Measurements from ENCODE around the gene PILRB.
"Not testable (repeated sequence)": the region's sequence is repeated elsewhere in the genome, so short reads cannot be mapped to it uniquely, and the experiment has no call there.

Gene PILRB

DNA sequence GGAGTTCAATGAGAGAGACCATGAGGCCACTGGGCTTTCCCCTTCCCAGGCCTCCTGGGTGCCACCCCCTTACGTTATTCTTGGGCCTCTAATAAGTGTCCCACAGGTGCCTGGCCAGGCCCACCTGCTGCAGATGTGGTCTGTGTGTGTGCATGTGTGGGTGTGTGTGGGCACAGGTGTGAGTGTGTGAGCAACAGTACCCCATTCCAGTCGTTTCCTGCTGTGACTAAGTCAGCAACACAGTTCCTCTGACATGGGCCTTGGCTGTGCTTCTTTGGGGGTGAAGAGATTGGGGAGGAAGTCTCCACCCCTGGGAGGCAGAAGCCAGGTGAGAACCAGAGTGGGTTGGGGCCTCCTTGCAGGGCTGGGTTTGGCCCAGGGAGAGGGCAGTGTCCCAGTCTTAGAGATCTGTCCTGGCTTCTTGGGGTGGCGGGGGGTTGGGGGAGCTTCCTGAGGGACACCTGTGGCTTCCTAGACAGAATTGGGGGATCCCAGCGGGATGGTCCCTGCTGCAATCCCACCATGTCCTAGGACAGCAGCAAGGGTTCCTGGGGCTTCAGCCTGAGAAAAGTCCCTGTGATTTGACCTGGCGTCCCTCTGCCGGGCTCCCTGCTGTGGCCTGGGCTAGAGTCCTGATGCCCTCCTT is 4.1 kb upstream of the PILRB start:
- in situ Hi-C loops (cut with MboI; ENCODE audit: low sequenced_read_pairs), result no loop called here

DNA sequence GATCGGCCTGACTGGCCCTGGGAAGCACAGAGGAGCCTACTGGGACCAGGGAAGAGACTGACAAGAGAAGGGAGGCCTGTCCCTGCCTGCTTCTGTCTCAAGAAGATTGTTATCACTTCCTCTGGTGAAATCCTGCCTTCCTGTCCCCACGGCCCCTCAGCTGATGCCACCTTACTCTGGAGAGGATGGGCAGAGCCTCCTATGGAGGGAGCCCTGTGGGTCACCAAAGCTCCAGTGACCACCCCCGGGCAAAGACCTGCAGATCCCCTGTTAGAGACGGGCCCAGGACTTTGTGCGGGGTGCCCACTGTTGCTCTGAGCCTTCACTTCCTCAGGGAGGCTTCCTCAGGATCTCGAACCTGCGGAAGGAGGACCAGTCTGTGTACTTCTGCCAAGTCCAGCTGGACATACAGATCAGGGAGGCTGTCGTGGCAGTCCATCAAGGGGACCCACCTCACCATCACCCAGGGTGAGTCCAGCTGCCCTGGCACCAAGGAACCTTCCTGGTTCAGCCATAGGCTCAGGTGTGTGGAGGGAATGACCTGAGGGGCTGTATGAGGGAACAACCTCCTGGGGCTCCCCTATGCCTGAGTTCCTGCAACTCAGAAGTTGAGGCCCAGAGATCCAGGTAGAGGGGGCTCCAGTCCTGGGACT is 1.4 kb upstream of the PILRB start:
- in situ Hi-C loops (cut with MboI; ENCODE audit: low sequenced_read_pairs), result no loop called here

DNA sequence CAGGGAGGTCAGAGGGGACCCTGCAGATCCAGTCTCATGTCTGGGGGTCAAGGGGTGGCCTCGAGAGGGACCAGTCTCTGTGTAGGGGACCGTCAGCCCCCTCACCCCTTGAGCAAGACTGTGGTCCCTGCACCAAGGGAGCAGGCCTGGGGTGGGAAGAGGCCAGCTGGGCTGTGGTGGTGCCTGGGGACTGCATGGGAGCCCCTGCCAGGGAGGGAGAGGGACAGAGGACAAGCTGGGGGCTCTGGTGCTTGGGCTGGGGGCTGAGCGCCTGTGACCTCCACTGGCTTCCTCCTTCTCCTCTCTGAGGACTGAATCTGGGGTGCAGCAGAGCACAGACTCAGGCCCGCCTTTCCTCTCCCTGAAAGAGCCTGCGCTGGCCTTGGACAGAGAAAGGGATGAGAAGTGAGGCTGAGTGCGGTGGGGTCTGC is 771 bp upstream of the PILRB start:
- in situ Hi-C loops (cut with MboI; ENCODE audit: low sequenced_read_pairs), result no loop called here

DNA sequence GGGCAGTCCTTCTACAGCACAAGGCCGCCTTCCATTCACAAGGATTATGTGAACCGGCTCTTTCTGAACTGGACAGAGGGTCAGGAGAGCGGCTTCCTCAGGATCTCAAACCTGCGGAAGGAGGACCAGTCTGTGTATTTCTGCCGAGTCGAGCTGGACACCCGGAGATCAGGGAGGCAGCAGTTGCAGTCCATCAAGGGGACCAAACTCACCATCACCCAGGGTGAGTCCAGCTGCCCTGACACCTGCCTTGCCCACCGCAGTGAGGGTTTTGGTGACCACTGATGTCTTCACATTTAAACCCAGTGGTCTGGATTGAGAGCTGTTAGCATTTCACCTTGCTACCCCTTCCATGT is 918 bp downstream of the PILRB start:
- in situ Hi-C loops (cut with MboI; ENCODE audit: low sequenced_read_pairs), result no loop called here

DNA sequence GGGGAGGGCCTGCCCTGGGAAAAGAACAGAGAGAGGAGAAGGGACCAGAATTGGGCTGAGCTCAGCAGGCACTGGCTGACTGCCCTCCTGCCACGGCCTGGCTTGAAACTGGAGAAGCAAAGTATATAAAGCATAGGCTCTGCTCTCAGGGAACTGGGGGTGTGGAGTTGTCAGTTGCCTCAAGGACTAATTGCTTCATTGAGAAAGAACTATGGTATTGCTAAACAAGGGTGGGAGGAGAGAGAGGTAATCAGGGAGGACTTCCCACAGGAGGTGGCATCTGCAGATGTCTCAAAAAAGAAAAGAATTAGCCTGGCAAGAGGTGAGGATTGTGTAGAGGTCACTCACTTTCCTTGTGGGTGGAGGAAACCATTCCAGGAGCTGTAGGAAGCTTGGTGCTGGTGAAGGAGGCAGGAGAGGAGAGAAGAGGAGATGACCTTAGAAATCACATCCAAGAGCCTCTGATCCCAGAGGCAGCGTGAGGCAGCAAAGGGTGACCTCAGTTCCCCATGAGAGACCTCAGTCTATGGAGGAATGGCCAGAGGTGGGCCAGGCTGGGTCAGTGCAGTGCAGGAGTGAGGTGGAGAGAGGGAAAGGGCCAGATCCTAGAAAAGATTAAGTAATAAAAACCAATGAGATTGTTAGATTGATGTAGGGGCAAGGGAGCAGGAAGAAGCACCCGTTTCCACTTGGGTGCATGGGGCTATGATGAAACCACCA is 2.4 kb downstream of the PILRB start:
- in situ Hi-C loops (cut with MboI; ENCODE audit: low sequenced_read_pairs), result no loop called here

DNA sequence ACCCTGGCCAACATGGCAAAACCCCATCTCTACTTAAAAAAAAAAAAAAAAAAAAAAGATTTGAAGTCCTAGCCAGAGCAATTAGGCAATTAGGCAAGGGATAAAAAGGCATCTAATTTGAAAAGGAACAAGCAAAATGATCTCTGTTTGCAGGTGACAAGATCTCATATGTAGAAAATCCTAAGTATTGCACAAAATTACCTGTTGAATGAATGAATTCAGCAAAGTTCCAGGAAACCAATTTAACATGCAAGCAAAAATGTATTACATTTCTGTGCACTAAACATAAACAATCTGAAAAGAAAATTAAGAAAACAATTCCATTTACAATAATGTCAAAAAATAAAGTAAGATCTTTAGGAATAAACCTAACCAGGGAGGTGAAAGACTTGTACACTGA is 5.2 kb downstream of the PILRB start:
- in situ Hi-C loops (cut with MboI; ENCODE audit: low sequenced_read_pairs), result no loop called here

DNA sequence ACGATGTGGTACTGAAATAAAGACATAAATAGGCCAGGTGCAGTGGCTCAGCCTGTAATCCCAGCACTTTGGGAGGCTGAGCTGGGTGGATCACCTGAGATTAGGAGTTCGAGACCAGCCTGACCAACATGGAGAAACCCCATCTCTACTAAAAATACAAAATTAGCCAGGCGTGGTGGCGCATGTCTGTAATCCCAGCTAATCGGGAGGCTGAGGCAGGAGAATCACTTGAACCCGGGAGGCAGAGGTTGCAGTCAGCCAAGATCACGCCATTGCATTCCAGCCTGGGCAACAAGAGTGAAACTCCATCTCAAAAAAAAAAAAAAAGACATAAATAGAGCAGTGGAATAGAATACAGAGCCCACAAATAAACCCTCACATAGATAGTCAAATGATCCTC is 5.9 kb downstream of the PILRB start:
- in situ Hi-C loops (cut with MboI; ENCODE audit: low sequenced_read_pairs), result not testable (repeated sequence)

DNA sequence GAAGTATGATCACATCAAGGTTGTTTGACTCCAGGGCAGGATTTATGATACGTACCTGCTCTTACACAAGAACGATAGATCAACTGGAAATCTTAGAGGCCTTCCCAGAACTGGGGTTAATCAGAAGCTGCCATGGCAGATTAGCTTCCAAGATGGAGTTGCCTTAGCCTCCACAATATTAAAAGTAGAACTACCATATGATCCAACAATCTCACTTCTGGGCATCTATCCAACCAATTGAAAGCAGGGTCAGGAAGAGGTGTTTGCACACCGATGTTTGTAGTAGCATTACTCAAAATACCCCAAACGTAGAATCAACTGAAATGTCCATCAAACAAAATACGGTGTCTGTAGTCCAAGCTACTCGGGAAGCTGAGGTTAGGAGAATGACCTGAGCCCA is 6.6 kb downstream of the PILRB start:
- in situ Hi-C loops (cut with MboI; ENCODE audit: low sequenced_read_pairs), result no loop called here

DNA sequence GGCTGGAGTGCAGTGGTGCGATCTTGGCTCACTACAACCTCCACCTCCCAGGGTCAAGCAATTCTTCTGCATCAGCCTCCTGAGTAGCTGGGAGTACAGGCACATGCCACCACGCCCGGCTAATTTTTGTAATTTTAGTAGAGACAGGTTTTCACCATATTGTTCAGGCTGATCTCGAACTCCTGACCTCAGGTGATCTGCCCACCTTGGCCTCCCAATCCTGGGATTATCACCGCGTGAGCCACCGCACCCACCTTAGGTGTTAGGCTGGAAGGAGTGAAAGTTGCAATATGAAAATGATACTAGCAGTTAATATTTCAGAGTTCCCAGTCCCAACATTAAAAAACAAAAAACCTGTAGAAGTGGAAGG is 8.1 kb downstream of the PILRB start:
- in situ Hi-C loops (cut with MboI; ENCODE audit: low sequenced_read_pairs), result not testable (repeated sequence)

DNA sequence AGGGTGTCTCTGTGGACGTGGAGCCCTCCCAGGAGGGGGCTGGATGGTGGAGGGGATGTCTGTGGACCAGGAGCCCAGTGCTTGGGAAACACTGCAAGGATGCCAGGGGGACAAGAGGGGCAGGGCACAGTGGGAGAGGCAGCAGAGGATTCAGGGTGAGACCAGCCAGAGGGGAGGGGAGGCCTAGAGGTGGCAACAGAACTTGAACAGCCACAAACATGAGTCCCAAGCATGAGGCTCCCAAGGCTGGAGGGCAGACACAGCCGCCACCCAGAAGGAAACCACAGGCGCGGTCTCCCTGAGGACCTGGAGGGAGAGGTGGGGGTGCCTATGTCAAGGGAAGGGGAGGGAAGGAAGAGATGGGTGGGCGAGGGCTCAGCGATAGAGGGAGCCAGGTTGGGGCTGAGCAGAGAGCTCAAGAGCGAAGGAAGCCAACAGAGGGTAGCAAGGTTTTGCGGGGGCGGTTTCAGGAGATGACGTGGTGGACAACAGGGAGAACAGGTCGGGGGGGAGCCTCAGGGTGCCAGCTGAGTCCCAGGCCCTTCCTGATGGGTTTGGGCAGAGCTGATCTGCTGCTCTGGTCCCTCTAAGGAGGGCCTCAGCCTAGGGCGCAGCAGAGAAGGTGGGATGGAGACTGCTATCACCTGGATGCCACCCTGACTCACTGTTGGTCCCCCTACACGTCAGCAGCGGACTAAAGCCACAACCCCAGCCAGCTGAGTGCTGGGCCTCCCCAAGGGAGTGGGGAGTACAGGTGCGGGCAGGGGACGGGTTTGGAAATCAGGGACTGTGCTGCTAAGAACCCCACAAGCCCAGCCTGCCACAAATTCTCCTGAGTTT is 8.7 kb downstream of the PILRB start:
- in situ Hi-C loops (cut with MboI; ENCODE audit: low sequenced_read_pairs), result no loop called here

DNA sequence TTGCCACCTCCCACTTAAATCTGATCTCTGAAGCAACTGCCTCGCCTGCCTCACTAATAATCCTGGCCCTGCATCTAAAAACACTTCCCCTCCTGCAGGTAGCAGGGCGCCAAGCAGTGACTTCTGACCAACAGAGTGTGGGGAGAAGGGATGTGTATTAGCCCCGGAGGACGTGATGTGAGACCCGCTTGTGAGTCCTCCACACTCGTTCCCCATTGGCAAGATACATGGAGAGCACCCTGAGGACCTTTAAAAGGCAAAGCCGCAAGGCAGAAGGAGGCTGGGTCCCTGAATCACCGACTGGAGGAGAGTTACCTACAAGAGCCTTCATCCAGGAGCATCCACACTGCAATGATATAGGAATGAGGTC is 9.3 kb downstream of the PILRB start:
- in situ Hi-C loops (cut with MboI; ENCODE audit: low sequenced_read_pairs), result no loop called here

DNA sequence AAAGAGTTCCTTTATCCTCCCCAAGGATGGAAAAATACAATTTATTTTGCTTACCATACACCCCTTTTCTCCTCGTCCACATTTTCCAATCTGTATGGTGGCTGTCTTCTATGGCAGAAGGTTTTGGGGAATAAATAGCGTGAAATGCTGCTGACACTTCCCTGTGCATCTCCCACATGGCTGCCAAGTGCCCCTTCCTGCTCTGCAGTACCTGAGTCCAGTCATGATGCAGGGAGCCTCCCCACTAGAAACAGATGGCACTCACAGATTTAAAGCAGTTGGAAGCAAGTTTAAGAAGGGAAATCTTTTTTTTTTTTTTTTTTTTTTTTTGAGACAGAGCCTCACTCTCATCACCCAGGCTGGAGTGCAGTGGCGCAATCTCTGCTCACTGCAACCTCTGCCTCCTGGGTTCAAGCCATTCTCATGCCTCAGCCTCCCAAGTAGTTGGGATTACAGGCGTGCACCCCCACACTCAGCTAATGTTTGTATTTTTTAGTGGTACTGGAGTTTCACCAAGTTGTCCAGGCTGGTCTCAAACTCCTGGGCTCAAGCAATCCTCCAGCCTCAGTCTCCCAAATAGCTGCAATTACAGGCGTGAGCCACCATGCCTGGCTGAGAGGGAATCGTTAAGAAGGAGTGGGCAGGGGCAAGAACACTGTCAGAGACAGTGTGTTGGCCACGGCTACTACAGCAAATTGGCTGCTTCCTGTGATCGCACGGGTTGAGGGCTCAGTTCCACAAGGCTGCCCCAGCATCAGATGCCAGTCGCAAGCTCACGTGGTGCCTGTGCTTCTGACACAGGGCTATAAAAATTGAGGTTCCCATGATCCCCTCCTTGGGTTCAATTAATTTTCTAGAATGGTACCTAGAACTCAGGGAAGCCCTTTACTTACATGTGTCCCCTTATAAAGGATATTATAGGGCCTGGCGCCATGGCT is 10.0 kb downstream of the PILRB start:
- in situ Hi-C loops (cut with MboI; ENCODE audit: low sequenced_read_pairs), result no loop called here

DNA sequence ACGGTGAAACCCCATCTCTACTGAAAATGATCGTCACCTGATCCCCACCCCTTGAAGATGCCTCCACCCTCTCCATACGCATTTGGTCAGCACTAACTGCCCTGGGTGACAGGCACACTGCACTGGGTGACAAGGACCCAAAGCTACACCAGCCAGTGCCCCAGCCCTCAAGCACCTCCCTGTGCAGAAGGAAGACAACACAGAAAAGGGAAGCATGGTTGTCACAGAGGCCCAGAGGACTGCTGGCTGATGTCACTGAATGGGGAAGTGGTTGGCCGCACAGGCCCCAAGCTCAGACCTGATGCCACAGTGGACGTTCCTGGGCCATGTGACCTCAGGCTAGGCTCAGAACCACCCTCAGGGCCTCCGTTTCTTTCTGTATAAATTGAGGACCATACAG is 11.2 kb downstream of the PILRB start:
- in situ Hi-C loops (cut with MboI; ENCODE audit: low sequenced_read_pairs), result no loop called here

DNA sequence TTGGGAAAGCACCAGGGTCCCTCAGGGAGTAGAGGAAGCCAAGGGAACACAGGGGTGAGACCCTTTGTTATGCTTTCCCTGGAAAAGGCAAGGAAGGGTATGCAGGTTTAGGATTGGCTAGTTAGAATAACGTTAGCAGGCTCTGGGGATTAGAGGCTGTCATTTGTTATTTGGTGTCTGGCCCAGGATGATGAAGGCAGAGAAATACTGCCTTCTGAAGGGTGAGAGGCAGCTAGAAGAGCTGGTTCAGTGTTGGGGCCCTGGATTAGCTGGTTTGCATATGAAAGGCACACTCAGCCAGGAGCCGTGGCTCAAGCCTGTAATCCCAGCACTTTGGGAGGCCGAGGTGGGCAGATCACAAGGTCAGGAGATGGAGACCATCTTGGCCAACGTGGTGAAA is 12.4 kb downstream of the PILRB start:
- in situ Hi-C loops (cut with MboI; ENCODE audit: low sequenced_read_pairs), result no loop called here

DNA sequence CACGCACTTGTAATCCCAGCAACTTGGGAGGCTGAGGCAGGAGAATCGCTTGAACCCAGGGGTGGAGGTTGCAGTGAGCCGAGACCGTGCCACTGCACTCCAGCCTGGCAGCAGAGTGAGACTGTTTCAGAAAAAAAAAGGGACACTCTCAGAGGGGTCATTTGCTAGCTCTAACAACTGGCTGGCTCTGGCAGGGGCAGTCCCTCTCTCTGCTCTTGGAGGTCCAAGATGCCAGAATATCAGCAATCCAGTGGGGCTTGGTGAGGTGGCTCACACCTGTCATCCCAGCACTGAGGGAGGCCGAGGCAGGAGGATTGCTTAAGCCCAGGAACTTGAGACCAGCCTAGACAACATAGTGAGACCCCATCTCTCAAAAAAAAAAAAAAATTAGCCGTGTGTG is 12.8 kb downstream of the PILRB start:
- in situ Hi-C loops (cut with MboI; ENCODE audit: low sequenced_read_pairs), result no loop called here

DNA sequence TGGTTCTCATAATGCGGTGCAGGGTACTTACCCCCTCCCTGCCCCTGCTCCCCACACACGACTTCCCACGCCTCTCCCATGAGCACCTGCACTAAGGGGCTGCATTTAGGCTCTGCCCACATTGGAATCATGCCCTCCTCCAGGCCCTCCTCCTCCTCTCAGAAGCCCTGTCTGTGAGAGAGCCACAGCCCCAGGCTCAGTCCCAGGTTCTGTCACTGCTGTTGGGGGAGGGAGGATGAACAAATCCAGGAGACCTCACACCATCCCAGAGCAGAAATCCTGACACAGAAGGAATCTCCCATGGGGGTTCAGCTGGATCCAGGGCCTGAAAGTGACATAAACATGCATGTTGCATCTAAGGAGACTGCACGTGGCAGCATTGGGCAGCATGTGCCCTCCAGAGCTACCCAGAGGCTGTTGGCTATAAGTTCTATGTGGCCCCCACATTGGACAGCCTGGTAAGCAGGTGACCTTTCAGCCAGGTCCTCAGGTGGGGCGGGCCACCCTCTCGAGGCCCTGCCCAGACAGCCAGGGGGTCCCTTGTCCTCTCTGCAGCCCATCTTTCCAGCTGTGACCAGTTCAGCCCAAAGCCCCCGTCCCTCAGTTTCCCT is 13.7 kb downstream of the PILRB start:
- in situ Hi-C loops (cut with MboI; ENCODE audit: low sequenced_read_pairs), result no loop called here

DNA sequence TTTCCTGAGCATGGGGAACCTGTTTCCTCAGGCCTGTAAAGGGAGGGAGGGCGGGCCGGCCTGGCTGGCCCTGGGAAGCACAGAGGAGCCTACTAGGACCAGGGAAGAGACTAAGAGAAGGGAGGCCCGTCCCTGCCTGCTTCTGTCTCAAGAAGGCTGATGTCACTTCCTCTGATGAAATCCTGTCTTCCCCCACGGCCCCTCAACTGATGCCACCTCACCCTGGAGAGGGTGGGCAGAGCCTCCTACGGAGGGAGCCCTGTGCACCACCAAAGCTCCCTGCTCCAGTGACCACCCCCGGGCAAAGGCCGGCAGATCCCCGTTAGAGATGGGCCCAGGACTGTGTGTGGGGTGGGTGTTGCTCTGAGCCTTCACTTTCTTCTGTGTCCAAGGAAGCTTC is 14.3 kb downstream of the PILRB start:
- in situ Hi-C loops (cut with MboI; ENCODE audit: low sequenced_read_pairs), result no loop called here

DNA sequence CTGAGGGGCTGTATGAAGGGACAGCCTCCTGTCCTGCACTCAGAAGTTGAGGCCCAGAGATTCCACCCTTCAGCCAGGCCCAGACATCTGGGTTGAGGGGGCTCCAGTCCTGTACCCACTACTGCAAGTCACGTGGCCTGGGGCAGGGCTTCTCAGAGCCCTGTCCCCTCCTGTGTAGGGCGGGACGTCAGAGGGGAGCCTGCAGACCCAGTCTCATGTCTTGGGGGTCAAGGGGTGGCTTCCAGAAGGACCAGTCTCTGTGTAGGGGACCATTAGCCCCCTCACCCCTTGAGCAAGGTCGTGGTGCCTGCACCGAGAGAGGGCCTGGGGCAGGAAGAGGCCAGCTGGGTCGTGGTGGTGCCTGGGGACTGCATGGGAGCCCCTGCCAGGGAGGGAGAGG is 14.8 kb downstream of the PILRB start:
- in situ Hi-C loops (cut with MboI; ENCODE audit: low sequenced_read_pairs), result no loop called here

DNA sequence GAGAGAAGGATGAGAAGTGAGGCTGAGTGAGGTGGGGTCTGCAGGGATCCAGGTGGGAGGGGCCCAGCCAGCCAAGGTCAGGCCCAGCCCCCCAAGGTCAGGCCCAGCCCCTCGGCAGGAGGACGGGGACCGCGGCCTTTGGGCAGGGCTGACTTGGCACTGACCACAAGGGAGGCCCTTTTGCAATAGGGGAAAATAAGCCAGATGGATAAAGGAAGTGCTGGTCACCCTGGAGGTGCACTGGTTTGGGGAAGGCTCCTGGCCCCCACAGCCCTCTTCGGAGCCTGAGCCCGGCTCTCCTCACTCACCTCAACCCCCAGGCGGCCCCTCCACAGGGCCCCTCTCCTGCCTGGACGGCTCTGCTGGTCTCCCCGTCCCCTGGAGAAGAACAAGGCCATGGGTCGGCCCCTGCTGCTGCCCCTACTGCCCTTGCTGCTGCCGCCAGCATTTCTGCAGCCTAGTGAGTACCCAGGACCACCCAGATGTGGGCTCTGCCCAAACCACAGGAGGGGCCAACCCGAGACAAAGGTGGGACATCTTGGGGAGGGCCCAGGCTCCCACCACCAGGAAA is 15.4 kb downstream of the PILRB start, which contains the start of gene PILRA:
TSS of gene PILRA (plus strand) at position 227 of the 571 bp plus-strand sequence. CDS start at position 397, 170 bp downstream.
- in situ Hi-C loops (cut with MboI; ENCODE audit: low sequenced_read_pairs), result no loop called here
